Activated CD4-positive, CD25-positive, alpha-beta regulatory T cell treated with anti-CD3 and anti-CD28 coated beads, Interleukin-2, amount 50 U/mL, for 16 hours (primary cell): Measurements from ENCODE around the gene PLP1.
"Not testable (repeated sequence)": the region's sequence is repeated elsewhere in the genome, so short reads cannot be mapped to it uniquely, and the experiment has no call there.

Experiments used
- DNase-seq: peaks from one replicate; pipeline ENCODE4 v3.0.0-alpha.2; 2020; ENCODE audit warnings: low read depth, low spot score

PLP1 gene, protein sequence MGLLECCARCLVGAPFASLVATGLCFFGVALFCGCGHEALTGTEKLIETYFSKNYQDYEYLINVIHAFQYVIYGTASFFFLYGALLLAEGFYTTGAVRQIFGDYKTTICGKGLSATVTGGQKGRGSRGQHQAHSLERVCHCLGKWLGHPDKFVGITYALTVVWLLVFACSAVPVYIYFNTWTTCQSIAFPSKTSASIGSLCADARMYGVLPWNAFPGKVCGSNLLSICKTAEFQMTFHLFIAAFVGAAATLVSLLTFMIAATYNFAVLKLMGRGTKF

DNA sequence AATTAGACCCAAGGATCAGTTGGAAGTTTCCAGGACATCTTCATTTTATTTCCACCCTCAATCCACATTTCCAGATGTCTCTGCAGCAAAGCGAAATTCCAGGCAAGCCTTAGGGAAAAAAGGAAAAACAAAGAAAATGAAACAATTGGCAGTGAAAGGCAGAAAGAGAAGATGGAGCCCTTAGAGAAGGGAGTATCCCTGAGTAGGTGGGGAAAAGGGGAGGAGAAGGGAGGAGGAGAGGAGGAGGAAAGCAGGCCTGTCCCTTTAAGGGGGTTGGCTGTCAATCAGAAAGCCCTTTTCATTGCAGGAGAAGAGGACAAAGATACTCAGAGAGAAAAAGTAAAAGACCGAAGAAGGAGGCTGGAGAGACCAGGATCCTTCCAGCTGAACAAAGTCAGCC lies at the start of gene PLP1:
PLP1 (plus strand) TSS at position 295 of the 400 bp plus-strand sequence. CDS start 156 bp downstream, outside the sequence.
- DNase-seq = no peak

DNA sequence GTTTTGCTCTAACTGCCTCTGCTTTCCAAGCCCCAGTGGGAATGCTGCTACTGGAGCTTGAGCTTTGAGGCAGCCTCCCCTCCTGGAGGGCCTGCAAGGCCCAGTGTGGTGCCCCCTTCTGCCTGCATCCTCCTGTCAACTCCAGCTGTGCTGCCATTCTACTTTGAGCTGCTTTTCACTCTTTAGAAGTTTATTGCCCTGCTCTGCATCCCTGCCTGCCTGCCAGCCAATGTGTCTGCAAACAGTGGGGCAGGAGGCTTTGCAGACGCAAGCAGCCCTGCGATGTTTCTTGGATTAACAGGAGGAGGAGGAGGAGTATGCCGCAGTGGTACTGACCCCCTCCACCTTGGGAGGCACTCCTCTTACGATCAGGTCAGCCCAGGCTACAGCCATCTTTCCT lies 49.5 kb upstream of the PLP1 start:
- DNase-seq = no peak

DNA sequence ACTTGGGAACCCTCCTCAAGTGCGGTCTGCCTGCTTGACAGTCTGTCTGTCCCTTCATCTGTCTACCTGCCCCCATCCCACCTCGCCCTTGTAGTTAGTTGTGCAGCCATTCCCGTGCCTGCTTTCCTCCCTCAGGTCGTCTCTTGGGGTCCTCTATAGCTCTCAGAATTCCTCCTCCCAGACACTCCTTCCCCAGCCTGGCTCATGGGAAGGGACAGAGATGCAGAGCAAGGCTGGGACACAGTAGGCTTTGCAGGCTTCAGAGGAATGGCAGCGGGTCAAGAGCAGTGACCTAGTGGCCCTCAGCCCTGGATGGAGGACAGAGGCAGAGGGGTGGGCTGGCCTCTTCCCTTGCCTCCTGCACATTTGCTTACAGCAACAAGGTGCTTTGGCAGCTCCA lies 47.6 kb upstream of the PLP1 start:
- DNase-seq = no peak

DNA sequence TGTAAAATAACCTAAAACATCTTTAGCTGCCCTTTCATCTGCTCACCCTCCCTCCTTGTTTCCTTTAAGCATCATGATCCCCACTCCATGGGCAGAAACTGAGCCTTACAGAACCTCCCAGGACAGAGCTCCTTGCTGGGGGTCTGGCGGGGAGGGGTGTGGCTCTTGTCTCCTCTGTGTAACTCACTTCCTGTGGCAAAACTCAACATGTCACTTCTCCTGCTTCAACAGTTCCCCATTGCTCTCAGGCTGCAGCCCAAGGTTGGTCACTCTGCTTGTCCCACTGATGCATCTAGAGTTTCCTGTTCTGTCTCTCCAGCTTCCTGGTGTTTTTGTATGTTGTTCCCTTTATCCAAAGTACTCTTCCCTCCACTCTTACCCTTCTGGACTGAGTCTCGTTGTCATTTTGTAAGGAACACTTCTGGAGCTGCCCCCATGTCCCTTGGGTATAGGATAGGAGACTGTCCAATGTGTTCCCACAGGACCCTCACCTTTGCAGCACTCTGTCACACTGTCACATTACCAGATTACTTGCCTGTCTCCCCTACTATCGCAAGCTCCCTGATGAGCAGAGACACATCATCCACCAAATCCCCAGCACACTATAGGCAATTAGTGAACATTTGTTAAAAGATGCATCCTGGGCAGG lies 46.4 kb upstream of the PLP1 start:
- no peak for DNase-seq

DNA sequence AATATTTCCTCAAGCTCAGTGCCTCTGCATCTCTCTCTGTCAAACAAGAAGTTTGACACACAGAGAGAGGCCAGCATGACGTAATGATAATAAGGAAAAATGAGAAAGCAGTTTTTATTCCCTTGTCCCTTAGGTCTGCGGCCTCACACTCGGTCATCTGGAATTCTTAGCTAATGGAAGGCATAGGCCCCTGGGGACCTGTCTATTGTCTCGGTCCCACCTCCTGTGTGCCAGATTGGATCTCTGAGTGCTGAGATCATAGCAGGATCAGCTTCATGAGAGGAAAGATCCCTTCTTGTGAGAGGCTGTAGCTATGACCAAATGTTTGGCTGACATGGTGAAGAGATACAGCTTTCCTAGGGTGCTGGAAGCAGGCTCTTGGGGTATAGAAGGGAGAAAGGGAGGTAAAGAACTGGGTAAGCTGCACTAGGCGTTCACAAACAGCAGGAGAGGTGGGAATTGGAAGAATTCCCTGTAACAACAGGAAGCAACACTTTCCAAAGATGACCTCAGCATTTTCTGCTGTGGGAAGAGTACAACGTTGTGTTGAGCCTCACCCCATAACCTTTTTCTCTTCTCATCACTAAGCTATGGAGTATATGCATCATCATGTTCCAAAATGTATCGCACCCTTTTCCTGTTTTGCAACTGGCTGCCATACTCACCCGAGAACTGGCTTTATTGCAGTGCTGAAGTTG lies 45.7 kb upstream of the PLP1 start:
- DNase-seq = no peak

DNA sequence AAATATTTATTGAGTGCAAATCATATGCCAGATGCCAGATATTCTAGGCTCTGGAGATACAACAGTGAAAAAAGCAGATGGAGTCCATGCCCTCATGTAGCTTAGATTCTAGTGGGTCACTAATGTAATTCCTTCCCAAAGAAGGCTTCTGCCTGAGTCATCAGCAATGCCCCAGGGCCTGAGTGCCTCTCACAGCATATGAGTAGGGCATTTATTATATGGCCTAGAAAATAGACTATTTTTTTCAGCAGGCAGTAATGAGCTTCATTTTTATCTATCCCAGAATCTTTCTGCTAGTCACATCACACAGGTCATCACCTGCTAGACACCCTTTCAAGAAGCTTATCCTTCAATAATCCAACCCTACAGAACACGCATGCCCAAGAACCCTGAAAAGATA lies 43.6 kb upstream of the PLP1 start:
- no peak for DNase-seq

DNA sequence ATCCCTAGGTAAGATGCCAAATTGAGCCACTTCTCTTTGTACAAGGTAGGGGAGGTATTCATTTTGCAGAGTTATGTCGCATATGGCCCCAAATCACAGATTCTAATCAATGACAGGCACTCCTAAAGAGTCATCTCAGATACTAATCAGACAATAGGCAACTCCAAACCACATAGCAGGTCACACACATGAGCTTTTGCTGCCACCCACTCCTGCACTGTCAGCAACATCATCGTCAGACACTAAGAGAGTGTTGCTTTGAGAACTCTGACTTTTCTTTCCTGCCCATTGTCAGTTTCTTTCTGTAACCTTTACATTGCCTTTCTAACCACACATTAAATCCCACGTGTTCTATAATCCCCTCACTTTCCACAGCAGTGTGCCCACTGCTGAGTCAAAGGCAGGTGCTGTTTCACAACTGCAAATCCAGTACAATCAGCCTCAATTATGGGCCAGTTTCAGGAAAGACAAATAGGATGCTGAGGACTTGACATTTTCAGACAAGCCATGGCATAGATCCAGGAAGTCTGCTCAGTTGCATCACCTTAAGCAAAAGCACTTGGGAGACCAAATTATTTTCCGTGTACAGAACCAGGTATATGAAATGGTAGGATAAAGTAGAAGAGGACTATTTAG lies 42.4 kb upstream of the PLP1 start:
- DNase-seq = no peak

DNA sequence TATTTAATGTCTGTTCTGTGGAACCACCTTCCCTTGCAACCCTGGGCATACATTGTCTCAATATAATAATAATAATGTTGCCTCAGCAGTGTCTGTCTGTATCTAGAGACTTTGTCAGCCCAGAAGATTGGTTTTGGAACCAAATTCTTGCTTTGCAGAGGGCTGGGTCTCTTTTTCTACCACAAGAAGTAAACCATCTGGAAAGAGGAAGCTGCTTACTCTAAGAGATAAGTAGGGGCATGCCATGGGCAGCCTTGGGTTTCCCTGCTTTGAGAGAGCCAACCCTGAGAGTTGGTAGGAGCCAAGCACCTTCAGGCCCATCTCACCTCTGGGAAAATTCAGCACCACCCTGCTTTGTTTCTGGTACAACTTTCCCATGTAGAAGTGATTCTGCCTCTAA lies 38.9 kb upstream of the PLP1 start:
- no peak for DNase-seq

DNA sequence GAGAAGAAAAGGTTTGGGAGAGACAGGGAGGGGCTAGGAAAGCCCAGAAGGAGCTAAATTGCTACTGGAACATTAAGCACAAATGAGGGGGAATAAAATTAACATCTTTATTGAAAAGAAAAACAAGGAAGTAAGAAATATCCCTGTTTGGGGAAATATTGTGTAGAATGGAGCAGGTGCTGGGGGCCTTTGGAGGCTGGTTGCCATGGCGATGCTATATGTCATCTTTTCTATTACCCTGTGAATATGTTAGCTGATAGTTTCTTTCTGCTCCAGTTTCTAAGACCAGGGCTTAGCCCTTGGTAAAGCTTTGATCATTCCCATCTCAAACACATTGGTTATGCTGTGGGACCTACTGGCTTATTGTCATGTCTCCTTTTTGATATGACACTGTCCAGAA lies 37.2 kb upstream of the PLP1 start:
- DNase-seq = no peak

DNA sequence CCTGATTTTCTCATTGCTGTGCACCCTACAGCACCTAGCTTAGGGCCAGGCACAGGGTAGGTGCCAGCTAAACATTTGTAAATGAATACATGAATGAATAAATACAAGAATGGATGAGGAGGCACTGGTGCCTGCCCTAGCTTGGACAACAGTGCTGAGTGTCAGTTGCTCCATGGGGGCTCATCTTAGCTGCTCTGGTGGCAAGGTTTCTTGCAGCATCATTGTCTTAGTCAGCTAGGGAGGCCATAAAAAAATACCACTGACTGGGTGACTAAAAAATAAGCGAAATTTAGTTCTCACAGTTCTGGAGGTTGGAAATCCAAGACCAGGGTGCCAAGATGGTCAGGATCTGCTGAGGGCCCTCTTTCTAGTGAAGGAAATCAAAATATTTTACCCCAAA lies 34.8 kb upstream of the PLP1 start:
- no peak for DNase-seq

DNA sequence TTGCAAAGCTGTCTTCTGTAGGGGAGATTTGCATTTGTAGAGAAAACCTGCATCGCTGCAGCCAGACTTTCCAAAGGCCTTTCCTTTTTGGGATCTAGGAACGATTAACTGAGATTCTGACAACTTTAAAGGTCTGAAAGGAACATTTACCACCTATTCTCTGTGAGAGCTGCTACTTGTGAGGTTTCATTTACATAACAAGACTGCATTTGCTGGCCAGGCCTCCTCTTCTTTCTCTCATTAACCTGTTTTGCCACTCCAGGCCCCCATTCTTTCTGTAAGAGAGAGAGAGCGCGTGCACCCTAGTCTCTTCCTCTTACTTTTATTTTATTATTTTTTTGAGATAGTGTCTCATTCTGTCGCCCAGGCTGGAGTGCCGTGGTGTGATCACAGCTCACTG lies 34.3 kb upstream of the PLP1 start:
- DNase-seq = no peak

DNA sequence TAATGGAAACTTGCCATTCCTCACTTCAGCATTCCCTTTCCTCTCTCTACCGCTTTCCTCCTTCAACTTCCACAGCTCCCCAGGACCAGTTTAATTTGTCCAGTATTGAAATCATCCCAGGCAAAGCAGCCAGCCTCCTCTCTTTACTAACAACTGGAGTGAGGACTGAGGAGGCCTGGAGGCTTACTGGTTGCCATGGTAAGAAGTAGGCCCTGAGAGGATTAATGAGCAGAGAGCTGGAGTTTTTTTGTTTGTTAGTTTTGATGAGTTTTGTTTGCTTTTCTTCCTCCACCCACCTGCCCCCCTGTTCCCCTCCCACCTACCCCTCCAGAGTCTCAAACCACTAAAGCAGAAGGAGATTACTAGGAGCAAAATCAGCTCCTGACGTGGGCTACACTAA lies 29.5 kb upstream of the PLP1 start:
- DNase-seq = no peak

DNA sequence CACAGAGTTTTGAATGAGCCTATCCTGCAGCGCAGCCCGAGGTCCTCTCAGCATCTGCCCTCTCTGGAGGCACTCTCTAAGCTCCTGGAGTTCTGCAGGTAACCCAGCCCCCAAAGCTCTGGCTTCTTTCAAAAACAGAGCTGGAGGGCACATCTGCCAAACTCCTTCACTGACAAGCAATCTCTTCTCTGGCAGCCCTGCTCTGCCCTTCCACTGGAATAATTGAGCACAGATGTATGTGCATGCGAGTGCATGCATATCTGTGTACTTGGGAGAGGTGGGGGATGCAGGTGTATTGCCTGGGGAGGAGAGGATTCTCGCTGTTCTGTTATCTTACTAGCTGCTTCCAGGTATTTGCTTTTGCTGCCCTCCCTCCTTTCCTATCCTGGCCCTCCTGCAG lies 22.2 kb upstream of the PLP1 start:
- no peak for DNase-seq

DNA sequence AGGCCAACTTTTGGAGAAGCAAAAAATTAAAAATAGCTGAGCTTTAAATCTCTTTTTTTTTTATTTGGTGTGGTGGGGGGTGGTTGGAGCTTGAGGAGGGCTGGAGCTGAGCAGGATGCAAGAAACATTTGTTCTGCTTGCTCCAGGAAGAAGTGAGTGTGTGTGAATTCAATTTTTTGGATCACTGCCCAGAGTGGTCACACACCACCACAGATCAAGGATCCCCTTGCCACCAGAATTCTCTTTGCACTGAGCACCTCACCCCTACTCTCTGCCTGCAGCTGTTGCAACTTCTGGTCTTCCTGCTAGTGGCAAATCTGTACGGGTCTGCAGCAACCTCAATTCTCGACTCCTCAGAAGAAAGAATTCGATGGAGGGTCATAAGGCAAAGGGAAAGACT lies 19.9 kb upstream of the PLP1 start:
- no peak for DNase-seq

DNA sequence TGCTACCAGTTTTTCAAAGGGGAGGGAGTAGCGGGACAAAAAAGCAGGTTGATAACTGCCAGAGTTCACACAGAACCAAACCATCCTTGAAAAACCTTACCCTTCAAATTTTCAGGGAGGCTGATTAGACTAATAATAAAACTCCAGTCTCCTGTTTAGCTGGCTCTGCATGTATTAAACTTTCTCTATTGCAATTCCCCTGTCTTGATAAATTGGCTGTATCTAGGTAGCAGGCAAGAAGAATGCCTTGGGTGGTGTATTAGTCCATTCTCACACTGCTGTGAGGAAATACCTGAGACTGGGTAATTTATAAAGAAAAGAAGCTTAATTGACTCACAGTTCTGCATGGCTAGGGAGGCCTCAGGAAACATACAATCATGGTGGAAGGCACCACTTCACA lies 18.1 kb upstream of the PLP1 start:
- DNase-seq = no peak

DNA sequence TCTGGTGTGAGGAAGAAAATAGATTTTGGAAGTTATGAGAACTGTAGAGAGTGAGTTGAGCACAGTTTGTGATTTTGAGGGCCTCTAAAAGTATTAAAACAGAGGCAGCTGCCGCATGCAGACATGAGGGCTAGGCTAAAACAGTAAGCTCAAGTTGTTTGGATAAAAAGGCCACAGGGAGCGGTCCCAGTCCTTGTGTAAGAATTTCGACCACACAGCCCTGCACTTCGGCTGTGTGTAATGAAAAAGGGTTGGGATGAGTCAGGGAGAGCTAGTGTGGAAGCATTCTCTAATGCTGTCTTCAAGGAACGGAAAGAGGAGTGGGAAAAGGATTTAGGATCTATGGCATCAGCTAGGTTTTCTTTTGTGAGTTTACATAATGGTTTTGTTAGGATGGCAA lies 13.1 kb upstream of the PLP1 start:
- DNase-seq = not testable (repeated sequence)

DNA sequence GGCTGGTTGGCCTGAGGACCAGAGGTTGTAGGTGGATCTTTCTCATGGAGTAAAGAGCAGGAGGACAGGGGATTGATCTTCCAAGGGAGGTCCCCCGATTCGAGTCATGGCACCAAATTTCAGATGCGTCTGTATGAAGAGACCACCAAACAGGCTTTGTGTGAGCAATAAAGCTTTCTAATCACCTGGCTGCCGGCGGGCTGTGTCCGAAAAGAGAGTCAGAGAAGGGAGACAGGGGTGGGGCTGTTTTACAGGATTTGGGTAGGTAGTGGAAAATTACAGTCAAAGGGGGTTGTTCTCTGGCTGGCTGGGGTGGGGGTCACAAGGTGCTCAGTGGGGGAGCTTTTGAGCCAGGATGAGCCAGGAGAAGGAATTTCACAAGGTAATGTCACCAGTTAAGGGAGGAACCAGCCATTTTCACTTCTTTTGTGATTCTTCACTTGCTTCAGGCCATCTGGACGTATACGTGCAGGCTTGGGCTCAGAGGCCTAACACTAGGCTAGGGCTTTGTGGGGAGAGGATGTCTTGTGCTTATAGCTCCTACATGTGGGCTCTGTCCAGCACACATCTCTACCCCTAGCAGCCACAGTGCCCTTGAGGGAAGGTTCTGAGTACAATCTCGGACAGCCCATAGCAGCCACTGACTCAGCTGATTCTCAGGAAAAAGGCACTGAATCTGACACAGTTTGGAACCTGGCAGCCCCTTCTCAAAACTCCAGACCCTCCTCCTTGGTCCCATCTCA lies 9.7 kb upstream of the PLP1 start:
- not testable (repeated sequence) for DNase-seq

DNA sequence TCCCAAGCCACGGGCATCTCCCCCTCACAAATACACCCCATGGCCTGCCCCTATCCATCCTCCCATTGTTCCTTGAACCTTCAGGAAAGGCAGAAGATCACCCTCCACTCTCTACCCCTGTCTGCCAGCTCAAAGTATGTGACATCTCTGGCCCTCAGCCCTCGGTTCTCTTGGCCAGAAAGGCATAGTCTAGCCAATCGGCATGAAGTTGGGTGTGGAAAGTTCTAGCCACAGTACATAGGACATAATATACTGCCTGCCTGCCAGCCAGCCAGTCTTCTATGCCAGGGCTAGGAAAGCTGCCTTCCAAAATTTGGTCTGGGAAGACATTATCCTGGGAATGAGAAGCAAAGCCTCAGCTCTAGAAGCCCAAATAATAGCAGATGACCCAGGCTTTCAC lies 3.2 kb upstream of the PLP1 start:
- no peak for DNase-seq

DNA sequence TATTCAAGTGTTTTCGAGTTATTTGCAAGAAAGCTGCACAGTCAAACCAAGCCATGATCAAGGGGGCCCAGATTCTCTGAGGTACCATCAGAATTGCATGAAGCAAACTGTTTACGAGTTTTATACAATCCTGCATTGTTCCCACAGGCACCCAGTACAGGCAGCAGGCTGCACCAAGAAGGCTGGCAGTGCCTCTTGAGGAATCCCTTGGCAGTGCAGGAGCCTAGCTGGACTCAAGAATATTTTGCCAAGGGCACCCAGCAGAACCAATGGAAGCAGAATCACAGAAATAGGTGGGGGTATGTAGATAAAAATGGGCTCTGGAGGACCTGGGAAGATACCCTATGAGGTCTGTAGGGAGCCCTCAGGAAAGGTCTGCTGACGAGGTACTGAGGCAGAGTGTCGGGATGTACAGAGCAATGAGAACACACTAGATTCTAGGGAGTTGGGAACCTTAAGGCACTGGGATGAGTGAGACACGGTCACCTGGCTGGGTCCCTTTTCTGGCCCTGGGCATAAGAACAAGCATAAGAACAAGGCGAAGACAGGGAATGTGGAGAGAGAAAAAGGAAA lies 2.5 kb upstream of the PLP1 start:
- DNase-seq = no peak

DNA sequence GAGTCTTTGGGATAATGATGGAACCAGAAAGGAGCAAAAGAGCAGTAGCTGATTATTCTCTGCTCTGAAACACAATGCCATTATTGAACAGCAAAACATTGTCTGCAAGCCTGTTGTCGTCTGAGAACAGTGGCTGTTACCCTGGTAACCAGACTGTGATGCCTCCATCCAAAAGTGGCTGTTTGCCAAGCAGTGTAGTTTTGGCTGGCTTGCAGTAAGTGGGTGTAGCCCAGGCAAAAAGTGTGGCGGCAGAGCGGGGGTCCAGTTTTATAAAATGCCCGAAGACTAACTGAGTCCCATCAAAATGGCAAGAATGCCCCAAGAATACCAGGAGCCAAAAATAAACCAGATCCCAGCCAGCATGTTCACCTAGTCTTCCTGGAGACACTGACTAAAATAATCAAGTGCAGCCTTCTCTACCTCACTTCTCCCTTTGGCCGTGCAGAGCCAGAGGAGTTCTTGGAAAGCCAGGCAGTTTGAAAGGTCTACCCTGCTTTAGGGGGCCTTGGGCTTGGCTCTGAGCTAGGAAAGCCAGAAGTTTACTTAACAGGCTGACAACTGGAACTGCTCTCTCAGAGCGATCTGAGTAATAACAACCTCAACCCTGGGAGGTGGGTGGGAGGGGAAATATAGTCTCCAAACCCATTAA lies 2.6 kb downstream of the PLP1 start:
- DNase-seq = no peak
